Measurements from ENCODE around the gene FAAH. TPM values are rescaled to one million over a fixed set of nuclear protein-coding genes. Genes with fewer than 3 reads are reported as not detected.

FAAH gene
- total and polyA plus RNA-seq, 8 donors = 25.3 to 419 (median 47.4) TPM

DNA sequence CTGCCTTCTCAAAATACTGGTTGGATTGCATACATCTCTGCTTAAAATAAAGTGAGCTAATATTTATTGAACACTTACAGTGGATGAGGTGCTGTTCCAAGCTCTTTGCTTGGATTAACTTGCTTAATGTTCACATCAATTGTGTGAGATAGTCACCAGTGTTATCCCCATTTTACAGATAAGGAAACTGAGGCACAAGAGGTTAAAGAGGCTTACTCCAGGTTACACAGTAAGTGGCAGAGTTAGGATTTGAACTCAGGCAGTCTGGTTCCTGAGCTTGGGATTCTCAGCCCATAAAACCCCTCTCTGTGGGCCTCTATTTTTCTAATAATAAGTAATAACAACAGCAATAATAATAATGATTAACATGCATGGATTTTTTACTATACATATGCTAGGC lies 13.6 kb upstream of the FAAH start:
- no peak for DNase-seq
- no peaks in the 10 kb centered on the region for H3K36me3 ChIP-seq
- H3K27ac ChIP-seq = no peak overlapping the region
- H3K4me1 ChIP-seq = no peaks in the 10 kb centered on the region
- peaks cover 0 to 4% (median 0%) of the 10 kb centered on the region in 4 donors for H3K9me3 ChIP-seq
- H3K27me3 ChIP-seq = no peaks in the 10 kb centered on the region
- TF ChIP-seq, protein P1, sequence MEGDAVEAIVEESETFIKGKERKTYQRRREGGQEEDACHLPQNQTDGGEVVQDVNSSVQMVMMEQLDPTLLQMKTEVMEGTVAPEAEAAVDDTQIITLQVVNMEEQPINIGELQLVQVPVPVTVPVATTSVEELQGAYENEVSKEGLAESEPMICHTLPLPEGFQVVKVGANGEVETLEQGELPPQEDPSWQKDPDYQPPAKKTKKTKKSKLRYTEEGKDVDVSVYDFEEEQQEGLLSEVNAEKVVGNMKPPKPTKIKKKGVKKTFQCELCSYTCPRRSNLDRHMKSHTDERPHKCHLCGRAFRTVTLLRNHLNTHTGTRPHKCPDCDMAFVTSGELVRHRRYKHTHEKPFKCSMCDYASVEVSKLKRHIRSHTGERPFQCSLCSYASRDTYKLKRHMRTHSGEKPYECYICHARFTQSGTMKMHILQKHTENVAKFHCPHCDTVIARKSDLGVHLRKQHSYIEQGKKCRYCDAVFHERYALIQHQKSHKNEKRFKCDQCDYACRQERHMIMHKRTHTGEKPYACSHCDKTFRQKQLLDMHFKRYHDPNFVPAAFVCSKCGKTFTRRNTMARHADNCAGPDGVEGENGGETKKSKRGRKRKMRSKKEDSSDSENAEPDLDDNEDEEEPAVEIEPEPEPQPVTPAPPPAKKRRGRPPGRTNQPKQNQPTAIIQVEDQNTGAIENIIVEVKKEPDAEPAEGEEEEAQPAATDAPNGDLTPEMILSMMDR (IDR thresholded peaks at IDR 0.05) = no peak
- H3K4me3 ChIP-seq = no peak overlapping the region
- intact Hi-C loops (cut with DNase I; ENCODE audit: low total_unique reads) = no loop called here

DNA sequence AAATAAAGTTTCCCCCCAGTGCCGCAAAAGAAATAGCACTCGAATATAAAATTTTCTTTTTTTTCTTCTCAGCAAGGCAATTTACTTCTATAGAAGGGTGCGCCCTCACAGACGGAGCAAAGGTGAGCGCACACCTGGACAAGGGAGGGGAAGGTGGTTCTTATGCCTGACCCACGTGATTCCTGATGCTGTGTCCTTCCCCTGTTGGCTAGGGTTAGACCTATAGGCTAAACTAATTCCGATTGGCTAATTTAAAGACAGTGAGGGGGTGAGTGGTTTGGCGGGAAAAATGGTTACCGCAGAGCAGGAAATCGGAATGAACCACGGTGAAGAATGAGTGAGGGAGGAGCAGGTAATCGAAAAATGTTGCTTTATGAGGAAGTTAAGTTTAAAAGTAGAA lies 607 bp upstream of the FAAH start:
- no peaks in the 10 kb centered on the region for H3K36me3 ChIP-seq
- peaks cover 31 to 36% (median 35%) of the 10 kb centered on the region in 4 donors for H3K4me1 ChIP-seq
- DNase-seq = no peak
- H3K27me3 ChIP-seq = peaks cover 0 to 8% (median 4%) of the 10 kb centered on the region in 3 donors
- H3K4me3 ChIP-seq = peak overlapping the region in 1 of 4 donors; percentile 72
- peak overlapping the region in 2 of 5 donors; percentile 58 to 67 for H3K27ac ChIP-seq
- 84 to 90% (median 88%) methylated on average over 12 of the region's 12 CpGs for WGBS, 5 donors
- H3K9me3 ChIP-seq = peaks cover 0 to 18% (median 9%) of the 10 kb centered on the region in 4 donors
- intact Hi-C loops (cut with DNase I; ENCODE audit: low total_unique reads) = no loop called here
- TF ChIP-seq, protein P1 (IDR thresholded peaks at IDR 0.05) = no peak
- TF ChIP-seq POLR2AphosphoS5 (IDR thresholded peaks at IDR 0.05) (no peak), POLR2A (IDR thresholded peaks at IDR 0.05) (no peak), EP300 (IDR thresholded peaks at IDR 0.05) (no peak)

DNA sequence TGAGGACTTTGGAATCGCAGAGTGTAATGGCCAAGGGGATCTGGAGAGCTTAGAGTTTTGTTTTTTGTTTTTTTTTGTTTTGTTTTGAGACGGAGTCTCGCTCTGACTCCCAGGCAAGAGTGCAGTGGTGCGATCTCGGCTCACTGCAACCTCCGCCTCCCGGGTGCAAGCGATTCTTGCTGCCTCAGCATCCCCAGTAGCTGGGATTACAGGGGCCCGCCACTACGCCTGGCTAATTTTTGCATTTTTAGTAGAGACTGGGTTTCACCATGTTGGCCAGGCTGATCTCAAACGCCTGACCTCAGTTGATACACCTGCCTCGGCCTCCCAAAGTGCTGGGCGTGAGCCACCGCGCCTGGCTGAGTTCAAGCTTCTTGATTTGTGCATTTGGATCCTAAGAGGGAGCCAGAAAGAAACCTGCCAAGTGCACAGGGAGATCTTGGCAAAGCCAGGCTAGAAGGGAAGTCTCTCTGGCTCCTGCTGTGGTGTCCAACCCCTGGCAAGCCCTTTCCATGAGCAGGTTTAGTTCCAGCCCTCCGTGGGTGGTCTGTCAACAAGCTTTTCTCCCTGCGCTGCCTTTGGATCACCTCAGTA lies 852 bp downstream of the FAAH start:
- Histone ChIP-seq H3K4me3 (peak overlapping the region; percentile 61 to 72 (median 66)), H3K4me1 (peaks cover 31 to 36% (median 35%) of the 10 kb centered on the region in 4 donors), H3K27ac (peak overlapping the region; percentile 58 to 85 (median 80)), H3K36me3 (no peaks in the 10 kb centered on the region), H3K9me3 (peaks cover 0 to 18% (median 9%) of the 10 kb centered on the region in 4 donors), H3K27me3 (peaks cover 0 to 8% (median 4%) of the 10 kb centered on the region in 3 donors)
- no peak for TF ChIP-seq POLR2AphosphoS5 (IDR thresholded peaks at IDR 0.05)
- WGBS, 5 donors = 18 to 42% (median 35%) methylated on average over 17 of the region's 17 CpGs
- DNase-seq = peak in 1 of 2 donors; percentile 56
- intact Hi-C loops (cut with DNase I; ENCODE audit: low total_unique reads) = no loop called here

DNA sequence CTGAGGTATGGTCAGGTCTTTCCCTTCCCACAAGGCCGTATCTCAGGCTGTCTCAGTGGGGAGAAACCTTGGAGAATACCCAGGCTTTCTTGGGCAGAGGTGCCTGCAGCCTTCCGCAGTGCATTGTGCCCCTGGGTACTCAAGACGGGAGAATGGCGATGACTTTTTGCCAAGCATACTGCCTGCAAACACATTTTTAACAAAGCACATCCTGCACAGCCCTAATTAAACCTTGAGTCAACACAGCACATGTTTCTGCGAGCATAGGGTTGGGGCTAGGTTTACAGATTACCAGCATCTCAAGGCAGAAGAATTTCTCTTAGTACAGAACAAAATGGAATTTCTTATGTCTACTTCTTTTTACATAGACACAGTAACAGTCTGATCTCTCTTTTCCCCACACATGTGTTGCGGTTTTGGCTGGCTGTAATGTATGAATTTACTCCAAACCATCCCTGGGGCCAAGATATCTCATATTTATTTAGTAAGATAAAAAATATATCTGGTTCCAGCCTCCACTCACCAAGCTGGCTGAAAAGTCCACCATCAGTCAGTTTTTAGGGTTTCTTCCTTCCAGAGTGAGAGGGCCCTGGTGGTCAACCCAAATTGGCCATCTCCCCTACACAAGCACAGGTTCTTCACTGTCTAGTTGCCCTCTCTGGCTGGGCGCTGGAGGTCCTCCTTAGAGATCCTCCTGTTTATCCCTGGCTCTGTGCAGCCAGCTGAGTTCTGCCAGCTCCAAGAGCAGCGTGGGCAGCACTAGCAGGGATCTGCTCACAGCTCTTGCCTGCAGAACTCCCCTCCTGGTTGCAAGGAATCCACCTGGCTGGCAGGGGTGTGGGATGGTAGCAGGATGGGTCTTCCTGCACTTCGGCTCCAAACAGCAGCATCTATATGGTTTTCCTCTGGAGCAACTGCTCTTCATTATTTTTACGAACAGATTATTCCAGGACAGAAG lies 2.6 kb downstream of the FAAH start:
- Histone ChIP-seq H3K27me3 (peaks cover 0 to 8% (median 4%) of the 10 kb centered on the region in 3 donors), H3K4me3 (no peak overlapping the region), H3K4me1 (peaks cover 37 to 44% (median 42%) of the 10 kb centered on the region in 4 donors), H3K36me3 (no peaks in the 10 kb centered on the region), H3K27ac (no peak overlapping the region), H3K9me3 (peaks cover 0 to 18% (median 9%) of the 10 kb centered on the region in 4 donors)
- TF ChIP-seq EP300 (IDR thresholded peaks at IDR 0.05) (no peak), POLR2AphosphoS5 (IDR thresholded peaks at IDR 0.05) (no peak), POLR2A (IDR thresholded peaks at IDR 0.05) (no peak)
- TF ChIP-seq, protein P1 (IDR thresholded peaks at IDR 0.05) = no peak
- no peak for DNase-seq
- intact Hi-C loops (cut with DNase I; ENCODE audit: low total_unique reads) = no loop called here
- 36 to 62% (median 40%) methylated on average over 10 of the region's 10 CpGs for WGBS, 5 donors
